ENCODE data around the gene ARHGAP24.

ARHGAP24 gene

GRCh38 chr4:85772470-85772869, 297.5 kb downstream of the ARHGAP24 start:
- DNase-seq (ENCODE audit: extremely low read depth in 1 of 2, low read depth in 1 of 2) = no peak

- no peak for DNase-seq (ENCODE audit: extremely low read depth in 1 of 2, low read depth in 1 of 2)
These were observed 298.4 kb downstream of the ARHGAP24 start for GRCh38 chr4:85773372-85773771.

- no peak for DNase-seq (ENCODE audit: extremely low read depth in 1 of 2, low read depth in 1 of 2)
These were observed 299.1 kb downstream of the ARHGAP24 start for GRCh38 chr4:85774000-85774399.

GRCh38 chr4:85774489-85774888, 299.5 kb downstream of the ARHGAP24 start:
- no peak for DNase-seq (ENCODE audit: extremely low read depth in 1 of 2, low read depth in 1 of 2)

- no peak for DNase-seq (ENCODE audit: extremely low read depth in 1 of 2, low read depth in 1 of 2)
These were observed 301.1 kb downstream of the ARHGAP24 start for GRCh38 chr4:85776096-85776495.

- no peak for DNase-seq (ENCODE audit: extremely low read depth in 1 of 2, low read depth in 1 of 2)
These were observed 301.6 kb downstream of the ARHGAP24 start for GRCh38 chr4:85776579-85776978.

GRCh38 chr4:85777908-85778631, 303.1 kb downstream of the ARHGAP24 start:
- DNase-seq (ENCODE audit: extremely low read depth in 1 of 2, low read depth in 1 of 2) = no peak

GRCh38 chr4:85778632-85779131, 303.7 kb downstream of the ARHGAP24 start:
- no peak for DNase-seq (ENCODE audit: extremely low read depth in 1 of 2, low read depth in 1 of 2)

- no peak for DNase-seq (ENCODE audit: extremely low read depth in 1 of 2, low read depth in 1 of 2)
These were observed 304.2 kb downstream of the ARHGAP24 start for GRCh38 chr4:85779165-85779564.

GRCh38 chr4:85780664-85781063, 305.7 kb downstream of the ARHGAP24 start:
- no peak for DNase-seq (ENCODE audit: extremely low read depth in 1 of 2, low read depth in 1 of 2)

GRCh38 chr4:85783483-85783882, 308.5 kb downstream of the ARHGAP24 start:
- DNase-seq (ENCODE audit: extremely low read depth in 1 of 2, low read depth in 1 of 2) = no peak

GRCh38 chr4:85783900-85784299, 308.9 kb downstream of the ARHGAP24 start:
- no peak for DNase-seq (ENCODE audit: extremely low read depth in 1 of 2, low read depth in 1 of 2)

GRCh38 chr4:85784348-85784747, 309.4 kb downstream of the ARHGAP24 start:
- DNase-seq (ENCODE audit: extremely low read depth in 1 of 2, low read depth in 1 of 2) = no peak

- no peak for DNase-seq (ENCODE audit: extremely low read depth in 1 of 2, low read depth in 1 of 2)
These were observed 310.0 kb downstream of the ARHGAP24 start for GRCh38 chr4:85784947-85785346.

GRCh38 chr4:85787133-85787532, 312.2 kb downstream of the ARHGAP24 start:
- DNase-seq (ENCODE audit: extremely low read depth in 1 of 2, low read depth in 1 of 2) = no peak

- no peak for DNase-seq (ENCODE audit: extremely low read depth in 1 of 2, low read depth in 1 of 2)
These were observed 313.7 kb downstream of the ARHGAP24 start for GRCh38 chr4:85788604-85789003.

- no peak for DNase-seq (ENCODE audit: extremely low read depth in 1 of 2, low read depth in 1 of 2)
These were observed 314.3 kb downstream of the ARHGAP24 start for GRCh38 chr4:85789241-85789640.

- DNase-seq (ENCODE audit: extremely low read depth in 1 of 2, low read depth in 1 of 2) = no peak
These were observed 315.6 kb downstream of the ARHGAP24 start for GRCh38 chr4:85790582-85790981.

GRCh38 chr4:85792376-85793232, 317.7 kb downstream of the ARHGAP24 start:
- no peak for DNase-seq (ENCODE audit: extremely low read depth in 1 of 2, low read depth in 1 of 2)

GRCh38 chr4:85793233-85793585, 318.3 kb downstream of the ARHGAP24 start:
- no peak for DNase-seq (ENCODE audit: extremely low read depth in 1 of 2, low read depth in 1 of 2)

GRCh38 chr4:85798012-85798770, 323.2 kb downstream of the ARHGAP24 start:
- DNase-seq (ENCODE audit: extremely low read depth in 1 of 2, low read depth in 1 of 2) = no peak

All from stimulated activated CD8-positive, alpha-beta memory T cell treated with anti-CD3 and anti-CD28 coated beads, Interleukin-7, amount 100 ng/mL, for 48 hours (primary cell).